Measurements from ENCODE around the gene CBX3. TPM values are rescaled to one million over a fixed set of nuclear protein-coding genes. Genes with fewer than 3 reads are reported as not detected.
"Not testable (repeated sequence)": the region's sequence is repeated elsewhere in the genome, so short reads cannot be mapped to it uniquely, and the experiment has no call there.

Gene CBX3
- total RNA-seq, 4 donors from 2014 or later, result 41.6 to 72.3 (median 55.6) TPM

- Histone ChIP-seq H3K4me1 (no peaks in the 10 kb centered on the region), H3K4me3 (replicated peaks in 1 of 3) (no peak overlapping the region), H3K27me3 (no peaks in the 10 kb centered on the region), H3K27ac (no peak overlapping the region), H3K9me3 (no peaks in the 10 kb centered on the region), H3K36me3 (no peaks in the 10 kb centered on the region)
- WGBS, 2 donors, result 86 to 88% methylated on average over 5 of the region's 5 CpGs
- DNase-seq, result no peak
- intact Hi-C loops (cut with DNase I), result no loop called here
- TF ChIP-seq, protein P1, sequence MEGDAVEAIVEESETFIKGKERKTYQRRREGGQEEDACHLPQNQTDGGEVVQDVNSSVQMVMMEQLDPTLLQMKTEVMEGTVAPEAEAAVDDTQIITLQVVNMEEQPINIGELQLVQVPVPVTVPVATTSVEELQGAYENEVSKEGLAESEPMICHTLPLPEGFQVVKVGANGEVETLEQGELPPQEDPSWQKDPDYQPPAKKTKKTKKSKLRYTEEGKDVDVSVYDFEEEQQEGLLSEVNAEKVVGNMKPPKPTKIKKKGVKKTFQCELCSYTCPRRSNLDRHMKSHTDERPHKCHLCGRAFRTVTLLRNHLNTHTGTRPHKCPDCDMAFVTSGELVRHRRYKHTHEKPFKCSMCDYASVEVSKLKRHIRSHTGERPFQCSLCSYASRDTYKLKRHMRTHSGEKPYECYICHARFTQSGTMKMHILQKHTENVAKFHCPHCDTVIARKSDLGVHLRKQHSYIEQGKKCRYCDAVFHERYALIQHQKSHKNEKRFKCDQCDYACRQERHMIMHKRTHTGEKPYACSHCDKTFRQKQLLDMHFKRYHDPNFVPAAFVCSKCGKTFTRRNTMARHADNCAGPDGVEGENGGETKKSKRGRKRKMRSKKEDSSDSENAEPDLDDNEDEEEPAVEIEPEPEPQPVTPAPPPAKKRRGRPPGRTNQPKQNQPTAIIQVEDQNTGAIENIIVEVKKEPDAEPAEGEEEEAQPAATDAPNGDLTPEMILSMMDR (IDR thresholded peaks at IDR 0.05), result no peak
- no peak for TF ChIP-seq POLR2A (IDR thresholded peaks at IDR 0.05)
Measured at GRCh38 chr7:26233902-26234511, 32.5 kb downstream of the CBX3 start.

- no peak overlapping the region for H3K4me3 ChIP-seq (replicated peaks in 1 of 3)
Measured at GRCh38 chr7:26237035-26237807, 35.7 kb downstream of the CBX3 start.

DNA sequence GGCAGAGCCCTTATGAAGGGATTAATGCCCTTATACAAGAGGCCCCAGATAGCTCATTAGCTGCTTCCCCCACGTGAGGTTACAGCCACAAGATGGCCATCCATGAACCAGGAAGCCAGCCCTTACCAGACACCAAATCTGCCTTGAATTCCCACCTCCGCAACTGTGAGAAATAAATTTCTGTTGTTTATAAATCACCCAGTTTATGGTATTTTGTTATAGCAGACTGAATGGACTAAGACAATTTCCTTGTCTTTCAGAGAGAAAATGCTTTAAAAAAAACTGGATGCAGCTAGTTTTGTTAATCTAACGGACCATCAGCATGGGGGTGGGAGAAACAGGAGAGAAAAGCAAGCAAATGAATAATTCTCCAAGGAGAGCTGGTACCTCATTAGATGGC is 36.5 kb downstream of the CBX3 start:
- Histone ChIP-seq H3K9me3 (no peaks in the 10 kb centered on the region), H3K4me3 (replicated peaks in 1 of 3) (no peak overlapping the region), H3K36me3 (no peaks in the 10 kb centered on the region), H3K27ac (no peak overlapping the region), H3K27me3 (no peaks in the 10 kb centered on the region), H3K4me1 (no peaks in the 10 kb centered on the region)
- WGBS, 2 donors, result 69 to 86% methylated on average over 3 of the region's 3 CpGs
- intact Hi-C loops (cut with DNase I), result no loop called here
- no peak for DNase-seq
- TF ChIP-seq POLR2A (IDR thresholded peaks at IDR 0.05), result no peak
- TF ChIP-seq, protein P1 (IDR thresholded peaks at IDR 0.05), result no peak

More at GRCh38 chr7:26237035-26237807, 35.7 kb downstream of the CBX3 start:
- 91 to 93% methylated on average over 6 of the region's 6 CpGs for WGBS, 2 donors
- Histone ChIP-seq H3K27ac (no peak overlapping the region), H3K4me1 (no peaks in the 10 kb centered on the region), H3K36me3 (no peaks in the 10 kb centered on the region), H3K27me3 (no peaks in the 10 kb centered on the region), H3K9me3 (no peaks in the 10 kb centered on the region)
- intact Hi-C loops (cut with DNase I), result no loop called here
- DNase-seq, result no peak
- TF ChIP-seq POLR2A (IDR thresholded peaks at IDR 0.05), result no peak
- TF ChIP-seq, protein P1 (IDR thresholded peaks at IDR 0.05), result no peak

- H3K27ac ChIP-seq, result no peak overlapping the region
- no peak overlapping the region for H3K4me3 ChIP-seq (replicated peaks in 1 of 3)
- intact Hi-C loops (cut with DNase I), result no loop called here
- H3K27me3 ChIP-seq, result no peaks in the 10 kb centered on the region
- DNase-seq, result no peak
- 89 to 96% methylated on average over 10 of the region's 13 CpGs for WGBS, 2 donors
- no peaks in the 10 kb centered on the region for H3K4me1 ChIP-seq
- TF ChIP-seq, protein P1 (IDR thresholded peaks at IDR 0.05), result no peak
- no peak for TF ChIP-seq POLR2A (IDR thresholded peaks at IDR 0.05)
- H3K36me3 ChIP-seq, result no peaks in the 10 kb centered on the region
- H3K9me3 ChIP-seq, result no peaks in the 10 kb centered on the region
Measured at GRCh38 chr7:26245150-26245549, 43.6 kb downstream of the CBX3 start.

DNA sequence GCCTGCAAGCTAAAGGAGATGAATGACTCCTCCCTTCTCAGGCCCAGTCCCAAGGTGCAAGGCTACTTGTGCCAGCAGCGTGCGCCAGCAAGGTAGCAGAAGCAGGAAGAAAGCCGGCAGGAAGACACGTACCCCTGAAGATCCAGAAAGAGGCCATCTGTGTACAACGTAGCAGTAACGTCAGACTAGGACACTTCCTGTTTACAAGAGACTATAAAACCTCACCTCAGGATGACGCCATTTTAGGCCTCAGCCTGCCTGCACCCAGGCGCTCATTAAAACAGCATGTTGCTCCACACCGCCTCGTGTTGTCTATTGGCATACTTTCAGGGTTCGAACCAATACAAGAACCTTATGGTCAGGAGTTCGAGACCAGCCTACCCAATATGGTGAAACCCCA is 48.7 kb downstream of the CBX3 start:
- intact Hi-C loops (cut with DNase I), result no loop called here
- Histone ChIP-seq H3K27ac (no peak overlapping the region), H3K36me3 (no peaks in the 10 kb centered on the region), H3K27me3 (no peaks in the 10 kb centered on the region), H3K4me1 (no peaks in the 10 kb centered on the region), H3K4me3 (replicated peaks in 1 of 3) (no peak overlapping the region), H3K9me3 (no peaks in the 10 kb centered on the region)
- DNase-seq, result no peak
- 89 to 91% methylated on average over 12 of the region's 12 CpGs for WGBS, 2 donors
- TF ChIP-seq, protein P1 (IDR thresholded peaks at IDR 0.05), result no peak
- TF ChIP-seq POLR2A (IDR thresholded peaks at IDR 0.05), result no peak

GRCh38 chr7:26261866-26262265 is 60.3 kb downstream of the CBX3 start:
- DNase-seq; H3K27ac ChIP-seq; H3K4me3 ChIP-seq (replicated peaks in 1 of 3); H3K36me3 ChIP-seq; H3K27me3 ChIP-seq; intact Hi-C loops (cut with DNase I); H3K4me1 ChIP-seq; H3K9me3 ChIP-seq: not testable (repeated sequence)
- WGBS, 2 donors, result 94 to 100% methylated on average over 11 to 21 of the region's 29 CpGs

Measured in thyroid gland (tissue), 4 donors.